ENCODE measurements around the gene KNDC1. TPM values are rescaled to one million over a fixed set of nuclear protein-coding genes. Genes with fewer than 3 reads are reported as not detected.

The KNDC1 gene
- total RNA-seq, 1 experiment from 2014 or later, result 1.7 TPM

- H3K27ac ChIP-seq, result no peak overlapping the region
- BruUV-seq (replicated peaks), result no TSS peak
- intact Hi-C loops (cut with micrococcal nuclease; ENCODE audit: unreplicated experiment), result no loop called here
- ChIA-PET CTCF (no interaction called here), POLR2A (ENCODE audit: unreplicated experiment) (no interaction called here)
- no peak for DNase-seq
- no peak overlapping the region for H3K4me3 ChIP-seq
- H3K36me3 ChIP-seq (ENCODE audit: low read depth), result no peaks in the 10 kb centered on the region
- H2AFZ ChIP-seq, result no peak overlapping the region
- TF ChIP-seq EZH2 (IDR thresholded peaks at IDR 0.05; ENCODE audit: low read depth) (no peak), CTCF (conservative IDR thresholded peaks at IDR 0.05) (no peak)
- H3K79me2 ChIP-seq (ENCODE audit: low read depth), result no peaks in the 10 kb centered on the region
- H3K9me3 ChIP-seq (ENCODE audit: insufficient read depth, low read depth), result no peaks in the 10 kb centered on the region
- H3F3A ChIP-seq (ENCODE audit: insufficient read depth, low read depth), result no peaks in the 10 kb centered on the region
- H3K4me2 ChIP-seq, result no peak overlapping the region
- H4K20me1 ChIP-seq (ENCODE audit: insufficient read depth), result no peaks in the 10 kb centered on the region
- H3K4me1 ChIP-seq (replicated peaks; ENCODE audit: insufficient read depth), result no peaks in the 10 kb centered on the region
- H3K9me2 ChIP-seq (ENCODE audit: insufficient read depth), result no peaks in the 10 kb centered on the region
- 0 out of 2 replicates have a peak, but pooled peaks cover 26% of the 10 kb centered on the region for H3K27me3 ChIP-seq (ENCODE audit: insufficient read depth, low read depth)
These were observed 38.5 kb upstream of the KNDC1 start for GRCh38 chr10:133121479-133121878.

GRCh38 chr10:133122171-133122935 lies 37.7 kb upstream of the KNDC1 start:
- no TSS peak for BruUV-seq (replicated peaks)
- no peak for TF ChIP-seq EZH2 (IDR thresholded peaks at IDR 0.05; ENCODE audit: low read depth)
- TF ChIP-seq CTCF (conservative IDR thresholded peaks at IDR 0.05), result no peak
- Histone ChIP-seq H3K9me2 (ENCODE audit: insufficient read depth) (no peaks in the 10 kb centered on the region), H3K36me3 (ENCODE audit: low read depth) (no peaks in the 10 kb centered on the region), H3K4me2 (no peak overlapping the region), H3K4me1 (replicated peaks; ENCODE audit: insufficient read depth) (no peaks in the 10 kb centered on the region), H3K79me2 (ENCODE audit: low read depth) (no peaks in the 10 kb centered on the region), H4K20me1 (ENCODE audit: insufficient read depth) (no peaks in the 10 kb centered on the region), H3K27me3 (ENCODE audit: insufficient read depth, low read depth) (0 out of 2 replicates have a peak, but pooled peaks cover 17% of the 10 kb centered on the region), H3K27ac (no peak overlapping the region), H3K4me3 (no peak overlapping the region), H3F3A (ENCODE audit: insufficient read depth, low read depth) (no peaks in the 10 kb centered on the region), H2AFZ (no peak overlapping the region), H3K9me3 (ENCODE audit: insufficient read depth, low read depth) (no peaks in the 10 kb centered on the region)
- intact Hi-C loops (cut with micrococcal nuclease; ENCODE audit: unreplicated experiment), result no loop called here
- ChIA-PET CTCF (no interaction called here), POLR2A (ENCODE audit: unreplicated experiment) (no interaction called here)
- DNase-seq, result no peak

DNA sequence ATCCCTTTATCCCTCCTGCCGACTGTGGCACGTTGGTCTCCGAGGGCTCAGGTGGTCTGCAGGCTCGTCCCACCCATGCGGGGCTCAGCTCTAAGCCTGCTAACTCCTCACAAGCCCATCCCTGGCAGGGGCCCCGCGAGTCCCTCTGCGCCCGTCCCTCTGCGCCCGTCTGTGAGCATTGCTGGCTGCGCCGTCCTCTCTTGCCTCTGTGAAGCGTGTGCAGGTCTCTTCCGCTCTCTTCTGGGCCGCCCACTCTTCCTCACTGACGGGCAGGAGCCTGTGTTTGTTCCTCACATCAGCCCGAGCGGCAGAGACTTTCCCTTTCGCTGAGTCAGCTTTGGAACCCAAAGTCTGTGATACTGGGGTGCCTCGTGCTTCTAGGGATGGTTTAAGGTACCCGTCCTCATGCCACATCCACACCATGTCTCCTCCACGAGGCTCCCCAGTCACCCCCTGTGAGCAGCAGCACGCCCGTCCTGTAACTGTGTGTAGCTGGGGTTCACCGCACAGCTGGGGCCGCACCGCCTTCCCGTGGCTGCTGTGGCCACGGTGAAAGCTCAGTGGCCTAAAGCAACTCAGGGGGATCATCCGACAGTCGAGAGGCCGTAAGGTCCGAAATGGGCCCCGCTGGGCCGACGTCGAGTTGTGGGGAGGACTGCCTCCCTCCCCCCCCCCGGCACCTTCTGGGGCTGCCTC lies 36.8 kb upstream of the KNDC1 start:
- TF ChIP-seq CTCF (conservative IDR thresholded peaks at IDR 0.05), result no peak
- TF ChIP-seq EZH2 (IDR thresholded peaks at IDR 0.05; ENCODE audit: low read depth), result no peak
- intact Hi-C loops (cut with micrococcal nuclease; ENCODE audit: unreplicated experiment), result no loop called here
- ChIA-PET POLR2A (ENCODE audit: unreplicated experiment) (interaction anchor here (0.6 kb wide), 1 partner anchor 28 kb away, joined by 5 read pairs; no protein-coding TSS in a partner anchor), CTCF (no interaction called here)
- no TSS peak for BruUV-seq (replicated peaks)
- no peaks in the 10 kb centered on the region for H3K9me3 ChIP-seq (ENCODE audit: insufficient read depth, low read depth)
- no peak overlapping the region for H3K27ac ChIP-seq
- no peak overlapping the region for H3K4me2 ChIP-seq
- no peaks in the 10 kb centered on the region for H3K4me1 ChIP-seq (replicated peaks; ENCODE audit: insufficient read depth)
- H3K79me2 ChIP-seq (ENCODE audit: low read depth), result no peaks in the 10 kb centered on the region
- no peak for DNase-seq
- H3K9me2 ChIP-seq (ENCODE audit: insufficient read depth), result no peaks in the 10 kb centered on the region
- no peak overlapping the region for H3K4me3 ChIP-seq
- H3F3A ChIP-seq (ENCODE audit: insufficient read depth, low read depth), result no peaks in the 10 kb centered on the region
- H2AFZ ChIP-seq, result no peak overlapping the region
- 0 out of 2 replicates have a peak, but pooled peaks cover 15% of the 10 kb centered on the region for H3K27me3 ChIP-seq (ENCODE audit: insufficient read depth, low read depth)
- H3K36me3 ChIP-seq (ENCODE audit: low read depth), result no peaks in the 10 kb centered on the region
- no peaks in the 10 kb centered on the region for H4K20me1 ChIP-seq (ENCODE audit: insufficient read depth)
